Measurements from ENCODE around the gene CERS1. TPM values are rescaled to one million over a fixed set of nuclear protein-coding genes. Genes with fewer than 3 reads are reported as not detected.

CERS1 gene
- total and polyA plus RNA-seq, 9 donors, result 0.36 to 2.6 (median 1.2) TPM

DNA sequence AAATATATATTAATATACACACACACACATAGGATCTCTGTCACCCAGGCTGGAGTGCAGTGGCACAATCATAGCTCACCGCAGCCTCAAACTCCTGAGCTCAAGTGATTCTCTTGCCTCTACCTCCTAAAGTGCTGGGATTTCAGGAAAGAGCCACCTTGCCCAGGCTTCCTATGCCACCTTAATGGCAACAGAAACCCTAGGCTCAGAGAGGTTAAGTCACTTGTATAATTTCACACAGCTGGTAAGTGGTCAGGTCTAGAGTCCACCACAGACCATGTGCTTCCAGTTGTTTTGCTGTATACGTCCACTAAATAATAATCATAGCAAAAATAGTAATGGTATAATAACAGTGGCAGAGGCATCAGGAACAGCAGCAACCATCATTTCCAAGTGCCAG lies 65.5 kb downstream of the CERS1 start:
- Histone ChIP-seq H3K27ac (no peak overlapping the region), H3K9me3 (peaks cover 0 to 5% of the 10 kb centered on the region in 2 donors), H3K4me3 (no peak overlapping the region), H3K4me1 (ENCODE audit: insufficient read depth) (peaks cover 15% of the 10 kb centered on the region), H3K27me3 (no peaks in the 10 kb centered on the region), H3K36me3 (no peaks in the 10 kb centered on the region)
- TF ChIP-seq, protein P1, sequence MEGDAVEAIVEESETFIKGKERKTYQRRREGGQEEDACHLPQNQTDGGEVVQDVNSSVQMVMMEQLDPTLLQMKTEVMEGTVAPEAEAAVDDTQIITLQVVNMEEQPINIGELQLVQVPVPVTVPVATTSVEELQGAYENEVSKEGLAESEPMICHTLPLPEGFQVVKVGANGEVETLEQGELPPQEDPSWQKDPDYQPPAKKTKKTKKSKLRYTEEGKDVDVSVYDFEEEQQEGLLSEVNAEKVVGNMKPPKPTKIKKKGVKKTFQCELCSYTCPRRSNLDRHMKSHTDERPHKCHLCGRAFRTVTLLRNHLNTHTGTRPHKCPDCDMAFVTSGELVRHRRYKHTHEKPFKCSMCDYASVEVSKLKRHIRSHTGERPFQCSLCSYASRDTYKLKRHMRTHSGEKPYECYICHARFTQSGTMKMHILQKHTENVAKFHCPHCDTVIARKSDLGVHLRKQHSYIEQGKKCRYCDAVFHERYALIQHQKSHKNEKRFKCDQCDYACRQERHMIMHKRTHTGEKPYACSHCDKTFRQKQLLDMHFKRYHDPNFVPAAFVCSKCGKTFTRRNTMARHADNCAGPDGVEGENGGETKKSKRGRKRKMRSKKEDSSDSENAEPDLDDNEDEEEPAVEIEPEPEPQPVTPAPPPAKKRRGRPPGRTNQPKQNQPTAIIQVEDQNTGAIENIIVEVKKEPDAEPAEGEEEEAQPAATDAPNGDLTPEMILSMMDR (IDR thresholded peaks at IDR 0.05), result no peak
- TF ChIP-seq EP300 (IDR thresholded peaks at IDR 0.05) (no peak), POLR2A (IDR thresholded peaks at IDR 0.05) (no peak)
- DNase-seq, result no peak
- WGBS, 3 donors, result 72 to 79% (median 74%) methylated on average over 2 of the region's 2 CpGs
- intact Hi-C loops (cut with DNase I), result no loop called here

DNA sequence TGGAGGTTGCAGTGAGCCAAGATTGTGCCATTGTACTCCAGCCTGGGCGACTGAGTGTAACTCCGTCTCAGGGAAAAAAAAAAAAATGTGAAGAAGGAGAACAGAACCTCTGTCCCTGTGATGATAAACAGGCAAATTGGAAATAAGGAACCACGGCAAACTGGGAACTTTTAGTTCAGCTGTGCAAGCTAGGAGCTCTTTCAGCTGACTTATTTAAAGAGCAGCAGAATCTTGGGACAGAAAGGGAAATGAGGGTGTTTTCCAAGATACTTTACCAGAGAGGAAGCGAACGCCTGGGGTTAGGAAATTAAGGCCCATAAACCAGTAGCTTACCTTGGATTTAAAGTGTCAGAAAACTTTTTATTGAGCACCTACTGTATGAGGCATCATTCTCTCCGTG lies 67.2 kb downstream of the CERS1 start:
- Histone ChIP-seq H3K4me1 (ENCODE audit: insufficient read depth) (peaks cover 7% of the 10 kb centered on the region), H3K36me3 (no peaks in the 10 kb centered on the region), H3K27ac (no peak overlapping the region), H3K27me3 (no peaks in the 10 kb centered on the region), H3K4me3 (no peak overlapping the region), H3K9me3 (peaks cover 0 to 5% of the 10 kb centered on the region in 2 donors)
- TF ChIP-seq, protein P1 (IDR thresholded peaks at IDR 0.05), result no peak
- TF ChIP-seq EP300 (IDR thresholded peaks at IDR 0.05), result no peak
- intact Hi-C loops (cut with DNase I), result no loop called here
- DNase-seq, result no peak
- 40 to 48% (median 46%) methylated on average over 6 of the region's 6 CpGs for WGBS, 3 donors

Other genes starting within 250 kb of the CERS1 start
- 10 to 100 TPM in 5 of 7 donors, 1 to 10 TPM in 2; 2.4 to 19.5 (median 14.6) TPM for gene CRTC1, start 212.5 kb downstream of the CERS1 start, total RNA-seq
- 1 to 10 TPM; 2.3 to 8.4 TPM for gene CRTC1, start 212.5 kb downstream of the CERS1 start, polyA plus RNA-seq
- under 1 TPM in 4 of 7 donors, not detected in 3; 0.17 to 0.92 (median 0.52) TPM for gene COMP, start 104.9 kb downstream of the CERS1 start, total RNA-seq
- gene COMP, start 104.9 kb downstream of the CERS1 start, polyA plus RNA-seq, result under 1 TPM; 0.08 to 0.35 TPM
- gene UPF1, start 64.2 kb downstream of the CERS1 start, total RNA-seq, result 10 to 100 TPM; 38.0 to 89.0 (median 62.0) TPM
- gene UPF1, start 64.2 kb downstream of the CERS1 start, polyA plus RNA-seq, result 10 to 100 TPM; 35.4 to 37.1 TPM
- 100 to 1,000 TPM; 101 to 140 (median 115) TPM for gene COPE, start 23.2 kb upstream of the CERS1 start, total RNA-seq
- gene COPE, start 23.2 kb upstream of the CERS1 start, polyA plus RNA-seq, result 100 to 1,000 TPM in 1 of 2 donors, 10 to 100 TPM in 1; 11.3 to 126 TPM
- gene DDX49, start 23.6 kb upstream of the CERS1 start, total RNA-seq, result 10 to 100 TPM; 25.2 to 37.9 (median 32.8) TPM
- gene DDX49, start 23.6 kb upstream of the CERS1 start, polyA plus RNA-seq, result 10 to 100 TPM; 19.4 to 37.8 TPM
- 10 to 100 TPM; 15.1 to 29.2 (median 18.6) TPM for gene HOMER3, start 45.1 kb upstream of the CERS1 start, total RNA-seq
- 10 to 100 TPM in 1 of 2 donors, 1 to 10 TPM in 1; 7.8 to 28.4 TPM for gene HOMER3, start 45.1 kb upstream of the CERS1 start, polyA plus RNA-seq
- gene SUGP2, start 137.4 kb upstream of the CERS1 start, total RNA-seq, result 10 to 100 TPM; 29.1 to 81.9 (median 57.0) TPM
- 10 to 100 TPM; 27.0 to 37.1 TPM for gene SUGP2, start 137.4 kb upstream of the CERS1 start, polyA plus RNA-seq
- gene ARMC6, start 137.4 kb upstream of the CERS1 start, total RNA-seq, result 10 to 100 TPM; 11.2 to 27.5 (median 14.8) TPM
- gene ARMC6, start 137.4 kb upstream of the CERS1 start, polyA plus RNA-seq, result 10 to 100 TPM in 1 of 2 donors, 1 to 10 TPM in 1; 7.0 to 14.6 TPM
- 10 to 100 TPM in 6 of 7 donors, 1 to 10 TPM in 1; 9.5 to 34.3 (median 23.2) TPM for gene SLC25A42, start 167.8 kb upstream of the CERS1 start, total RNA-seq
- 10 to 100 TPM in 1 of 2 donors, 1 to 10 TPM in 1; 6.5 to 18.8 TPM for gene SLC25A42, start 167.8 kb upstream of the CERS1 start, polyA plus RNA-seq
- 10 to 100 TPM; 15.9 to 33.9 (median 23.9) TPM for gene TMEM161A, start 242.3 kb upstream of the CERS1 start, total RNA-seq
- 10 to 100 TPM in 1 of 2 donors, 1 to 10 TPM in 1; 3.2 to 28.1 TPM for gene TMEM161A, start 242.3 kb upstream of the CERS1 start, polyA plus RNA-seq

All from ovary (tissue), 9 donors.